Parathyroid adenoma (tissue), 2 donors: ENCODE results near the gene GALNT9.

Source experiments
- H2AFZ ChIP-seq: fragments of 300-600 bp; sonication (generic); one replicate; pipeline ENCODE4 v1.7.0; 2017; ENCODE audit warnings: antibody characterized with exemption, mild to moderate bottlenecking
- H3K27ac ChIP-seq: fragments of 300-600 bp; sonication (generic); one replicate; pipeline ENCODE4 v1.7.0; 2017
- H3K27me3 ChIP-seq: fragments of 300-600 bp; sonication (generic); one replicate; pipeline ENCODE4 v1.7.0; 2017; ENCODE audit warnings: low read length; ENCODE audit not compliant: control insufficient read depth, insufficient read depth
- H3K36me3 ChIP-seq: fragments of 300-600 bp; sonication (generic); one replicate; pipeline ENCODE4 v1.7.0; 2017; ENCODE audit warnings: low read length; ENCODE audit not compliant: control insufficient read depth, insufficient read depth
- H3K4me1 ChIP-seq: fragments of 300-600 bp; sonication (generic); one replicate; pipeline ENCODE4 v1.7.0; 2017; ENCODE audit warnings: control low read depth
- H3K4me2 ChIP-seq: fragments of 300-600 bp; sonication (generic); one replicate; pipeline ENCODE4 v1.7.0; 2017; ENCODE audit warnings: low read length
- H3K4me3 ChIP-seq: fragments of 300-600 bp; sonication (generic); one replicate; pipeline ENCODE4 v1.7.0; 2017; ENCODE audit warnings: low read depth, low read length
- H3K79me2 ChIP-seq: fragments of 300-600 bp; sonication (generic); one replicate; pipeline ENCODE4 v1.7.0; 2017; ENCODE audit warnings: control low read depth
- H3K9ac ChIP-seq: fragments of 300-600 bp; sonication (generic); one replicate; pipeline ENCODE4 v1.7.0; 2017; ENCODE audit warnings: mild to moderate bottlenecking
- H3K9me3 ChIP-seq: fragments of 300-600 bp; sonication (generic); one replicate; pipeline ENCODE4 v1.7.0; 2017; ENCODE audit warnings: low read length; ENCODE audit not compliant: control insufficient read depth
- CTCF ChIP-seq: fragments of 300-600 bp; sonication (generic); IDR thresholded peaks from one replicate; pipeline ENCODE4 v1.7.0; 2017; ENCODE audit warnings: antibody characterized with exemption, mild to moderate bottlenecking
- donor health status: primary hyperparathyroidism.

Gene GALNT9

DNA sequence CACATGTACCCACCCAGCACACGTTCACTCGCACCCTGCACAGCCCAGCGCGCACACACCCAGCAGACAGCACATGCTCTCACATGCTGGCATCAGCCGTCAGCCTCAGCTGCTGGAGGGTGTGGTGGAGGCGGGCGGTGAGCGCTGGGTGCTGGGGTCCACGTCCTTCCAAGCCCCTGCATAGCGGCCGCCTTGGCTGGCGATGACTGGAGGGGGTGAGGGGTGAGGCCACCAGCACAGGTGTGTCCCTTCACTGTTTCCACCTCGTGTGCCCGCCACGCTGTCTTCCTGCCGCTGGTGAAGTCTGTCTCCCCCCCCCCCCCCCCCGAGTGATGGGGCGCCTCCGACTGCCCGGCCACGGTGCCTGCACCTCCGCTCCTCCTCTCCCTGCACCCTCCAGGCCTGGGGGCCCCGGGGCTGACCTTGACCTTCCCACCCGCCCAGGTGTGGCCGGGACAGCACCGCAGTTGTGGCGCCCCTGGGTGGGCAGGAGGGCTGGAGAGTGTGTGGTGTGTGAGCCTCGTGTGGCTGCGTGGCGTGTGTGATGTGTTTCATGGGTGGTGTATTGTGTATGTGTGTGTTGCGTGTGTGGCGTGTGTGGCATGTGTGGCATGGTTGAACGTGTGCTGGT, 147.7 kb downstream of the GALNT9 start:
- H2AFZ ChIP-seq, result no peak overlapping the region
- no peak overlapping the region for H3K4me2 ChIP-seq
- H3K4me1 ChIP-seq, result no peaks in the 10 kb centered on the region
- H3K9me3 ChIP-seq, result no peaks in the 10 kb centered on the region
- no peak overlapping the region for H3K4me3 ChIP-seq
- H3K9ac ChIP-seq, result no peak overlapping the region
- TF ChIP-seq CTCF, result no peak
- H3K27ac ChIP-seq, result no peak overlapping the region
- no peaks in the 10 kb centered on the region for H3K79me2 ChIP-seq
- H3K27me3 ChIP-seq, result no peaks in the 10 kb centered on the region
- H3K36me3 ChIP-seq, result no peaks in the 10 kb centered on the region

- Histone ChIP-seq H3K27ac (no peak overlapping the region), H3K9me3 (no peaks in the 10 kb centered on the region), H3K36me3 (no peaks in the 10 kb centered on the region), H3K79me2 (no peaks in the 10 kb centered on the region), H3K9ac (no peak overlapping the region), H3K4me2 (no peak overlapping the region), H2AFZ (no peak overlapping the region), H3K4me1 (no peaks in the 10 kb centered on the region), H3K27me3 (no peaks in the 10 kb centered on the region), H3K4me3 (no peak overlapping the region)
- no peak for TF ChIP-seq CTCF
These were observed 148.5 kb downstream of the GALNT9 start for GRCh38 chr12:132180648-132181546.

- Histone ChIP-seq H3K4me3 (no peak overlapping the region), H3K4me2 (no peak overlapping the region), H3K27me3 (no peaks in the 10 kb centered on the region), H3K36me3 (no peaks in the 10 kb centered on the region), H2AFZ (no peak overlapping the region), H3K4me1 (no peaks in the 10 kb centered on the region), H3K9ac (no peak overlapping the region), H3K79me2 (no peaks in the 10 kb centered on the region), H3K27ac (no peak overlapping the region), H3K9me3 (no peaks in the 10 kb centered on the region)
- TF ChIP-seq CTCF, result no peak
These were observed 149.7 kb downstream of the GALNT9 start for GRCh38 chr12:132179431-132180362.

DNA sequence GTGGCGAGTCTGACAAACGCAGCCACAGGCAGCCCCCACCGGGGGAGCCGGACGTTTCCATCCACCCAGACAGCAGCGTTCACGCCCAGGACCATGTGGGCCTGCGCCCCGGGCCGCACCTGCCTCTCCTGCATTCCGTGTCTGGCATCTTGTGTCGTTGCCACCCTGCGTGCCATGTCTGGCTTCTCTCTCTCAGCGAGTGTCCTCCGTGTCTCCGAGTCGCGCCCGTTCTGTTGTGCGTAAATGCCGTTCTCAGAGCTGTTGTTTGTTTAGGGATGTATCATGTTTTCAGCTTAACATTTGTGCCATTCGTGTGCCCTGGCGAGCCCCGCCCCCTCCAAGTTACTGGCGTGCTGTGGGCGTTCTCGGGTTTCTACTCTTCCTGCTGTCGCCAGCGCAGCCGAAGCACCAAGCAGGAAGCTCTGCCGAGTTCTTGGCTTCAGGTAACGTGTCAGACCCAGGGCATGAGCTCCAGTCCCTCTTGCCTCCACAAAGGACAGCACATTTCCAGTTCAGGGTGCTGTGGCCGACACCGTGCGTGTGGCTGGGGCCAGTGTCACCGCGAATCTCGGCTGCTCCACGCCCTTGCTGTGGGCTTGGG, 150.5 kb downstream of the GALNT9 start:
- H3K4me1 ChIP-seq, result no peaks in the 10 kb centered on the region
- peak overlapping the region; percentile 15 for H2AFZ ChIP-seq
- no peak overlapping the region for H3K9ac ChIP-seq
- no peak overlapping the region for H3K4me3 ChIP-seq
- no peak for TF ChIP-seq CTCF
- H3K4me2 ChIP-seq, result no peak overlapping the region
- H3K36me3 ChIP-seq, result no peaks in the 10 kb centered on the region
- no peak overlapping the region for H3K27ac ChIP-seq
- H3K27me3 ChIP-seq, result peaks cover 4% of the 10 kb centered on the region
- no peaks in the 10 kb centered on the region for H3K9me3 ChIP-seq
- no peaks in the 10 kb centered on the region for H3K79me2 ChIP-seq
